H1 (cell line): Measurements from ENCODE around the gene DNAL4. TPM values are rescaled to one million over a fixed set of nuclear protein-coding genes. Genes with fewer than 3 reads are reported as not detected.

ENCODE experiments used
- CTCF ChIA-PET: fragments of 300-600 bp; sonication (Branson Sonifier 250); formaldehyde crosslinking; loops from one replicate; lab custom pipeline; 2021; ENCODE audit not compliant: partially characterized antibody; lab: Charles Lee
- POLR2A ChIA-PET: fragments of 300-600 bp; sonication (Branson Sonifier 250); formaldehyde crosslinking; loops from one replicate; lab custom pipeline; 2021; ENCODE audit warnings: inconsistent platforms; ENCODE audit not compliant: partially characterized antibody; lab: Charles Lee
- DNase-seq, 2 experiments: peaks; one replicate each; pipeline versions ENCODE4 v3.0.0 to v3.0.0-alpha.2; 2010 to 2022; ENCODE audit warnings: low spot score in 2 of 2, low read depth in 1 of 2, mixed read lengths in 1 of 2
- FAIRE-seq: peaks from 2 replicates; lab custom pipeline; 2011; peaks lifted over from hg19 to GRCh38; lab: Jason Lieb, UNC
- H2AFZ ChIP-seq: 2 replicates; pipeline ENCODE4 v1.8.1; 2012; ENCODE audit warnings: low read length, inconsistent platforms
- H2AK5ac ChIP-seq: 2 replicates; pipeline ENCODE4 v1.6.1; 2013; ENCODE audit warnings: low read depth, low read length
- H2BK120ac ChIP-seq: replicated peaks from 2 replicates; pipeline ENCODE3; 2013; ENCODE audit warnings: low read depth, low read length, inconsistent platforms
- H2BK12ac ChIP-seq: 2 replicates; pipeline ENCODE4 v1.6.1; 2013; ENCODE audit warnings: low read depth, low read length
- H2BK15ac ChIP-seq: 2 replicates; pipeline ENCODE4 v1.6.1; 2013; ENCODE audit warnings: low read length
- H2BK20ac ChIP-seq: 2 replicates; pipeline ENCODE4 v1.6.1; 2013; ENCODE audit warnings: low read length
- H2BK5ac ChIP-seq: 2 replicates; pipeline ENCODE4 v1.6.1; 2013; ENCODE audit warnings: low read depth, low read length
- H3K14ac ChIP-seq: 2 replicates; pipeline ENCODE4 v1.6.1; 2013; ENCODE audit warnings: inconsistent platforms; ENCODE audit not compliant: insufficient read length
- H3K18ac ChIP-seq: 2 replicates; pipeline ENCODE4 v1.6.1; 2013; ENCODE audit warnings: low read length; ENCODE audit errors: extremely low read depth
- H3K23ac ChIP-seq: 2 replicates; pipeline ENCODE4 v1.6.1; 2013; ENCODE audit warnings: inconsistent platforms; ENCODE audit not compliant: insufficient read length
- H3K23me2 ChIP-seq: 2 replicates; pipeline ENCODE4 v1.6.1; 2013; ENCODE audit warnings: low read depth, low read length
- H3K27ac ChIP-seq: 2 replicates; pipeline ENCODE4 v1.6.1; 2011; ENCODE audit warnings: low read depth, low read length, inconsistent platforms
- H3K27me3 ChIP-seq, 4 experiments: replicated peaks in 1 of 4; 1 replicate in 1 of 4; 2 replicates in 3 of 4; pipeline versions ENCODE4 v1.6.1 to v1.8.1; 2011 to 2013; ENCODE audit warnings: low read length in 3 of 4, mild to moderate bottlenecking in 3 of 4, inconsistent platforms in 2 of 4, mixed read lengths in 2 of 4, moderate library complexity in 1 of 4; ENCODE audit not compliant: control insufficient read depth in 3 of 4, insufficient read depth in 3 of 4; ENCODE audit errors: extremely low read depth in 1 of 4
- H3K36me3 ChIP-seq, 4 experiments: 2 replicates each; pipeline versions ENCODE4 v1.6.1 to v1.8.1; 2011 to 2013; ENCODE audit warnings: mild to moderate bottlenecking in 4 of 4, low read length in 3 of 4, moderate library complexity in 2 of 4, control low read depth in 1 of 4, inconsistent platforms in 1 of 4; ENCODE audit not compliant: insufficient read depth in 4 of 4, control insufficient read depth in 2 of 4
- H3K4ac ChIP-seq: replicated peaks from 2 replicates; pipeline ENCODE3; 2013; ENCODE audit warnings: low read length, low read depth, mixed read lengths, inconsistent platforms; ENCODE audit not compliant: insufficient read length
- H3K4me1 ChIP-seq, 4 experiments: replicated peaks in 1 of 4; 1 replicate in 1 of 4; 2 replicates in 3 of 4; pipeline versions ENCODE4 v1.6.1 to v1.8.1; 2011 to 2013; ENCODE audit warnings: low read length in 3 of 4, inconsistent platforms in 2 of 4, mixed read lengths in 1 of 4; ENCODE audit not compliant: insufficient read depth in 4 of 4, control insufficient read depth in 3 of 4
- H3K4me2 ChIP-seq, 2 experiments: 2 replicates each; pipeline versions ENCODE4 v1.6.1 to v1.8.1; 2011 to 2013; ENCODE audit warnings: low read depth in 2 of 2, low read length in 2 of 2, control low read depth in 1 of 2, inconsistent platforms in 1 of 2, mild to moderate bottlenecking in 1 of 2; ENCODE audit not compliant: insufficient read depth in 1 of 2
- H3K4me3 ChIP-seq, 4 experiments: fragments of 200-600, 300-600 bp in 1 of 4; sonication (generic), shearing (Covaris generic), sonication (Bioruptor Twin) in 1 of 4; 2 replicates each; pipeline versions ENCODE4 v1.5.1 to v1.8.1; 2011 to 2016; ENCODE audit warnings: low read length in 4 of 4, low read depth in 3 of 4, control low read depth in 2 of 4, inconsistent platforms in 2 of 4, mild to moderate bottlenecking in 2 of 4, mixed read lengths in 1 of 4, moderate library complexity in 1 of 4; ENCODE audit not compliant: insufficient read depth in 2 of 4; ENCODE audit errors: extremely low read depth in 1 of 4
- H3K56ac ChIP-seq: replicated peaks from 2 replicates; pipeline ENCODE3; 2013; ENCODE audit warnings: low read depth, mild to moderate bottlenecking, mixed read lengths, low read length, inconsistent platforms; ENCODE audit not compliant: insufficient read length
- H3K79me1 ChIP-seq: 2 replicates; pipeline ENCODE4 v1.6.1; 2013; ENCODE audit warnings: low read depth, low read length, control low read depth
- H3K79me2 ChIP-seq, 2 experiments: 2 replicates each; pipeline versions ENCODE4 v1.6.1 to v1.8.1; 2012 to 2013; ENCODE audit warnings: low read length in 2 of 2, mild to moderate bottlenecking in 2 of 2, inconsistent platforms in 1 of 2; ENCODE audit not compliant: insufficient read depth in 2 of 2, control insufficient read depth in 1 of 2
- H3K9ac ChIP-seq, 4 experiments: replicated peaks in 1 of 4; 1 replicate in 1 of 4; 2 replicates in 3 of 4; pipeline versions ENCODE4 v1.6.1 to v1.8.1; 2011 to 2013; ENCODE audit warnings: low read depth in 3 of 4, low read length in 3 of 4, control low read depth in 2 of 4, mild to moderate bottlenecking in 2 of 4, moderate library complexity in 2 of 4, inconsistent platforms in 1 of 4; ENCODE audit errors: extremely low read depth in 1 of 4
- H3K9me3 ChIP-seq, 2 experiments: 2 replicates each; pipeline versions ENCODE4 v1.6.1 to v1.8.1; 2012 to 2013; ENCODE audit warnings: mild to moderate bottlenecking in 2 of 2, moderate library complexity in 2 of 2, control low read depth in 1 of 2, inconsistent platforms in 1 of 2, low read depth in 1 of 2, low read length in 1 of 2, mixed read lengths in 1 of 2; ENCODE audit not compliant: insufficient read depth in 2 of 2
- H4K20me1 ChIP-seq, 2 experiments: replicated peaks in 1 of 2; 2 replicates each; pipeline versions ENCODE3 to v1.8.1; 2011 to 2013; ENCODE audit warnings: inconsistent platforms in 2 of 2, low read length in 2 of 2, mild to moderate bottlenecking in 1 of 2; ENCODE audit not compliant: insufficient read depth in 2 of 2, control insufficient read depth in 1 of 2
- H4K5ac ChIP-seq: 2 replicates; pipeline ENCODE4 v1.6.1; 2013; ENCODE audit warnings: low read length, low read depth, mixed read lengths, inconsistent platforms; ENCODE audit not compliant: insufficient read length
- H4K8ac ChIP-seq: 2 replicates; pipeline ENCODE4 v1.8.0; 2013; ENCODE audit warnings: mild to moderate bottlenecking, moderate library complexity, low read length, inconsistent platforms; ENCODE audit not compliant: insufficient read depth; ENCODE audit errors: extremely low read depth
- H4K91ac ChIP-seq: replicated peaks from 2 replicates; pipeline ENCODE3; 2013; ENCODE audit warnings: low read length, mixed read lengths, inconsistent platforms; ENCODE audit not compliant: insufficient read length
- CEBPB ChIP-seq: IDR thresholded peaks from 2 replicates; pipeline ENCODE4 v1.6.1; 2012; ENCODE audit warnings: low read depth, low read length
- EP300 ChIP-seq, 2 experiments: IDR thresholded peaks; 1 replicate in 1 of 2; 2 replicates in 1 of 2; pipeline ENCODE4 v1.6.1; 2011 to 2012; ENCODE audit warnings: low read depth in 2 of 2, low read length in 2 of 2, mild to moderate bottlenecking in 2 of 2, borderline replicate concordance in 1 of 2, inconsistent platforms in 1 of 2, moderate library complexity in 1 of 2
- JUN ChIP-seq: IDR thresholded peaks from 2 replicates; pipeline ENCODE4 v1.6.1; 2011; ENCODE audit warnings: low read depth, mild to moderate bottlenecking, improper control_type of control experiment, low read length
- KDM1A ChIP-seq: fragments of 200-600, 300-600 bp; sonication (generic); IDR thresholded peaks from 2 replicates; pipeline ENCODE4 v1.7.1; 2016; ENCODE audit warnings: mild to moderate bottlenecking, low read length, borderline replicate concordance
- KDM5A ChIP-seq: fragments of 200-600 bp; IDR thresholded peaks from 2 replicates; pipeline ENCODE4 v1.7.1; 2012; ENCODE audit warnings: mild to moderate bottlenecking, low read length, inconsistent platforms, mixed read lengths
- NRF1 ChIP-seq: IDR thresholded peaks from 2 replicates; pipeline ENCODE4 v1.6.1; 2011; ENCODE audit warnings: mild to moderate bottlenecking, low read depth, low read length, improper control_type of control experiment
- RFX5 ChIP-seq: IDR thresholded peaks from 2 replicates; pipeline ENCODE4 v1.6.1; 2011; ENCODE audit warnings: low read depth, low read length, improper control_type of control experiment, borderline replicate concordance
- RXRA ChIP-seq: IDR thresholded peaks from 2 replicates; pipeline ENCODE4 v1.6.1; 2011; ENCODE audit warnings: low read depth, mild to moderate bottlenecking, low read length, moderate library complexity; ENCODE audit not compliant: insufficient read depth
- SIRT6 ChIP-seq: IDR thresholded peaks from one replicate; pipeline ENCODE4 v1.7.1; 2012; ENCODE audit warnings: low read length, inconsistent platforms
- SP1 ChIP-seq: IDR thresholded peaks from 2 replicates; pipeline ENCODE4 v1.6.1; 2011; ENCODE audit warnings: low read depth, low read length
- YY1 ChIP-seq: IDR thresholded peaks from 2 replicates; pipeline ENCODE4 v1.6.1; 2011; ENCODE audit warnings: low read depth, mild to moderate bottlenecking, low read length
- WGBS, 2 experiments: shearing (Covaris generic) in 1 of 2; methylation state at CpG; one replicate each; pipeline versions ENCODE4 v1.1.6 to v1.1.7; 2013 to 2015; ENCODE audit warnings: low lambda C conversion rate in 2 of 2, mixed read lengths in 2 of 2, inconsistent platforms in 1 of 2, low coverage in 1 of 2, missing lambda C conversion rate in 1 of 2; ENCODE audit not compliant: insufficient replicate concordance in 2 of 2, insufficient coverage in 1 of 2, insufficient read length in 1 of 2; ENCODE audit errors: extremely low coverage in 1 of 2, missing lambda C conversion rate in 1 of 2; 5-methylcytosine and 5-hydroxymethylcytosine counted together
- polyA plus RNA-seq, 7 experiments: library from polyadenylated mRNA; depleted of rRNA in 3 of 7; stranded (reverse) in 5 of 7; unstranded in 2 of 7; fragments of >200 nt in 5 of 7; fragments of 200-250 nt in 2 of 7; gene quantifications; 1 replicate in 5 of 7; 2 replicates in 1 of 7; 4 replicates in 1 of 7; pipeline versions ENCODE4 v1.2.1 to v1.2.3, GENCODE V29; 2011 to 2013; ENCODE audit warnings: missing spikeins in 2 of 7, mixed read lengths in 2 of 7
- total RNA-seq: library from RNA; stranded (reverse); fragmentation: NEBNext Ultra II Directional; extraction: Animal tissue kit (Norgen Biotek cat#: 25700); gene quantifications from 2 replicates; pipeline ENCODE4 v1.2.1, GENCODE V29; 2021
- TF ChIP-seq, protein P1 (sequence below): IDR thresholded peaks from 2 replicates; pipeline ENCODE4 v1.6.1; 2012; ENCODE audit warnings: inconsistent platforms
- TF ChIP-seq, protein P2 (sequence below): IDR thresholded peaks from 2 replicates; pipeline ENCODE4 v1.6.1; 2012; ENCODE audit warnings: low read length, inconsistent platforms

Gene DNAL4
- total and polyA plus RNA-seq, 2 of the 8 experiments (the other 6 are each of a cell fraction or from before 2014, with no cell fraction given), result 8.8 to 14.0 TPM

DNA sequence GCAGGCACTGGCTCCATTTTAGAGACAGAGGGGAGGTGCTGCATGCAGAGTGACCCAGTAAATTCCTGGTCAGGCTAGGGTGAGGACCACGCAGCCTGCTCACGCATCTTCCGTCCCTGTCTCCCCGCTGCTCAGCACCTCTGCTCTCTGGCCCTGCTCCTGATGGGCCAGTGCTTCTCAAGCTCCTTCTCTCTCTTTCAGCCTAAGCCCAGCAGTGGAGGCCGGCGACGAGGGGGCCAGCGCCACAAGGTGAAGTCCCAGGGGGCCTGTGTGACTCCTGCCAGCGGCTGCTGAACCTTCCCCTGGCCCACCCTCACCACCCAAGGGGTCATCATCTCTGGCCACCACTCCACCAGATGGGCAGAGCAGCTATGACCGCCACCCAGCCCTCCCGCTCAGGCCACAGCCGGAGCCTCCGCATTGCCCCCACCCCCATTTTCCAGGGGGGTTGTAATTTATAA lies 63.5 kb downstream of the DNAL4 start:
- Histone ChIP-seq H2AFZ (no peak overlapping the region), H3K56ac (no peak overlapping the region), H2BK5ac (no peak overlapping the region), H3K4me2 (no peak overlapping the region), H3K23ac (no peak overlapping the region), H4K8ac (no peak overlapping the region), H3K36me3 (peaks cover 29 to 70% (median 61%) of the 10 kb centered on the region in 4 experiments), H3K9ac (no peak overlapping the region), H3K18ac (no peak overlapping the region), H3K79me1 (no peaks in the 10 kb centered on the region), H3K9me3 (no peaks in the 10 kb centered on the region), H3K79me2 (no peaks in the 10 kb centered on the region), H3K27ac (no peak overlapping the region), H2BK120ac (no peak overlapping the region), H2AK5ac (no peak overlapping the region), H3K27me3 (no peaks in the 10 kb centered on the region), H4K91ac (no peak overlapping the region), H3K14ac (no peak overlapping the region), H4K20me1 (peaks cover 11 to 16% of the 10 kb centered on the region in 2 experiments), H3K4me3 (no peak overlapping the region), H3K4me1 (no peaks in the 10 kb centered on the region), H3K4ac (no peak overlapping the region), H2BK15ac (no peak overlapping the region), H2BK12ac (no peak overlapping the region), H2BK20ac (no peak overlapping the region), H3K23me2 (no peaks in the 10 kb centered on the region), H4K5ac (no peak overlapping the region)
- 96% methylated on average over 9 of the region's 13 CpGs; no CpG with 5 or more reads in 1 of the 2 experiments for WGBS, 2 experiments
- DNase-seq, result no peak
- ChIA-PET POLR2A (interaction anchor here (1.0 to 13.2 kb wide), 3 partner anchors 10 to 20 kb away, joined by 3 to 112 read pairs (median 7); no protein-coding TSS in a partner anchor), CTCF (interaction anchor here (0.6 to 11.1 kb wide), 5 partner anchors 13 to 176 kb away, joined by 3 to 124 read pairs (median 4); no protein-coding TSS in a partner anchor)
- FAIRE-seq, result no peak
- TF ChIP-seq NRF1, result no peak
- no peak for TF ChIP-seq RXRA
- TF ChIP-seq, protein P1, sequence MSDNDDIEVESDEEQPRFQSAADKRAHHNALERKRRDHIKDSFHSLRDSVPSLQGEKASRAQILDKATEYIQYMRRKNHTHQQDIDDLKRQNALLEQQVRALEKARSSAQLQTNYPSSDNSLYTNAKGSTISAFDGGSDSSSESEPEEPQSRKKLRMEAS, result no peak
- no peak for TF ChIP-seq CEBPB
- TF ChIP-seq, protein P2, sequence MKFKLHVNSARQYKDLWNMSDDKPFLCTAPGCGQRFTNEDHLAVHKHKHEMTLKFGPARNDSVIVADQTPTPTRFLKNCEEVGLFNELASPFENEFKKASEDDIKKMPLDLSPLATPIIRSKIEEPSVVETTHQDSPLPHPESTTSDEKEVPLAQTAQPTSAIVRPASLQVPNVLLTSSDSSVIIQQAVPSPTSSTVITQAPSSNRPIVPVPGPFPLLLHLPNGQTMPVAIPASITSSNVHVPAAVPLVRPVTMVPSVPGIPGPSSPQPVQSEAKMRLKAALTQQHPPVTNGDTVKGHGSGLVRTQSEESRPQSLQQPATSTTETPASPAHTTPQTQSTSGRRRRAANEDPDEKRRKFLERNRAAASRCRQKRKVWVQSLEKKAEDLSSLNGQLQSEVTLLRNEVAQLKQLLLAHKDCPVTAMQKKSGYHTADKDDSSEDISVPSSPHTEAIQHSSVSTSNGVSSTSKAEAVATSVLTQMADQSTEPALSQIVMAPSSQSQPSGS, result no peak
- TF ChIP-seq EP300 (IDR thresholded peaks at IDR 0.05; ENCODE audit: borderline replicate concordance in 1 of 2, low read depth in 2 of 2, low read length in 2 of 2), result no peak
- TF ChIP-seq SP1, result no peak
- TF ChIP-seq YY1, result no peak
- TF ChIP-seq JUN, result no peak
- no peak for TF ChIP-seq RFX5
- TF ChIP-seq SIRT6, result no peak
- no peak for TF ChIP-seq KDM5A
- no peak for TF ChIP-seq KDM1A
